Erythroblast (primary cell): Measurements from ENCODE around the gene CANX.
"Not testable (repeated sequence)": the region's sequence is repeated elsewhere in the genome, so short reads cannot be mapped to it uniquely, and the experiment has no call there.

Source experiments
- DNase-seq, 2 experiments: peaks; one replicate each; lab custom pipeline; 2025; lab: John Stamatoyannopoulos, UW
- GATA1 ChIP-seq: IDR thresholded peaks from 2 replicates; pipeline ENCODE4 v1.6.1; 2011; ENCODE audit warnings: low read depth, mild to moderate bottlenecking, control low read depth, low read length, moderate library complexity
- POLR2A ChIP-seq: IDR thresholded peaks from 2 replicates; pipeline ENCODE4 v1.6.1; 2011; ENCODE audit warnings: mild to moderate bottlenecking, low read length

CANX gene

DNA sequence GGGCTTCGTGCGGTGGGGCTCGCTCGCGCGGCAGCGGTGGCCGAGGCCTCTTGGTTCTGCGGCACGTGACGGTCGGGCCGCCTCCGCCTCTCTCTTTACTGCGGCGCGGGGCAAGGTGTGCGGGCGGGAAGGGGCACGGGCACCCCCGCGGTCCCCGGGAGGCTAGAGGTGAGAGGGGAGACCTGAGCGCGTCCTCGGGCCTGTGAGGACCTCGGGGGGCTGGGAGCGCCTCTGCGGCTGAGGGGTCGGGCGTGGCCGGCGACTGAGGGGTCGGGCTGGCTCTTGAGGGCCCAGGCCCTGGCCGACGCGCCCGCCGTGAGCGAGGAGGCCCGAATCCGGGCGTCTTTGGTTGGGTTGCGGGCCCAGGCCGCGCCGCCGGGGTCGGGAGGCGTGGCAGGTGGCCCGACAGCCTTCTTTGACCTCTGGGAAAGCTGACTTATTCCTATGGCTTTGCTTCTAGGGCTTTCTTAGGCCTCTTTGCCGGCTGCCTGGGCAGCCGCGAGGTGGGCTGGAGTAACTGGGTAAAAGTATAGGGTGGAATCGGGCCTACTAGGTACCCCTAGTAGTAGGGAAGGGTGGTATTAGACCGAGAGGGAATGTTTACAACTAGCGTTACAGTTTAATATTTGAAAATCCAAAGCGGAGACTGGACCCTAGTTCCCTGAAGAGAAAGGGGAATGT, at the start of gene CANX:
TSS of gene CANX (plus strand) at position 33 of the 681 bp plus-strand sequence. CDS start 6,715 bp downstream, outside the sequence.
- no peak for DNase-seq
- TF ChIP-seq GATA1 (no peak), POLR2A (peak; percentile 66)

DNA sequence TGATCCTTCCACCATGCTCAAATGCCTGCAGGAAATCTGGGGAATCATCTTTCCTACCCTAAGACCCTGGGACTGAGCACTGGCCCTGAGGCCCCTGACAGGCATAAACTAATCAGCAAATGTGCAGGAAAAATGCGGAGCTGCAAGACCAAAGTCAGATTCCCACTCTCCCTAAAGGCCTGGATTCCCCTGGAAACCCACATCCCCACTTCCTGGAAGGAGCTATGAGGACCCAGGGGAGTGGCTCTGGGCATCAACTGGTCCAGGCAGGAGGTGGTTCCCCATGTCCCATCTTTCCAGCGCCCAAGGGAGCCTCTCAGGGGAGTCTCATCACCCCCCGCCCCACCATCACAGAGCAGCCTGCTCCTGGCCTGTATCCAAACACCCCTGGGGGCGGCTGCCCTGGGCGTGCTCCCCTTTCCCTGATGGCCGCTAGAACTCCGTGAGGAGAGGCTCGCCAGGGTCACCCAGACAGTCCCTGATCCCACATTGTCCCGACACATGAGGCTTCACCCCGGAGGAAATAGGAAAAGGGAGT, 49.5 kb upstream of the CANX start:
- DNase-seq = not testable (repeated sequence)

GRCh38 chr5:179650245-179650644, 48.5 kb upstream of the CANX start:
- DNase-seq = not testable (repeated sequence)

GRCh38 chr5:179653135-179653534, 45.6 kb upstream of the CANX start:
- not testable (repeated sequence) for DNase-seq

DNA sequence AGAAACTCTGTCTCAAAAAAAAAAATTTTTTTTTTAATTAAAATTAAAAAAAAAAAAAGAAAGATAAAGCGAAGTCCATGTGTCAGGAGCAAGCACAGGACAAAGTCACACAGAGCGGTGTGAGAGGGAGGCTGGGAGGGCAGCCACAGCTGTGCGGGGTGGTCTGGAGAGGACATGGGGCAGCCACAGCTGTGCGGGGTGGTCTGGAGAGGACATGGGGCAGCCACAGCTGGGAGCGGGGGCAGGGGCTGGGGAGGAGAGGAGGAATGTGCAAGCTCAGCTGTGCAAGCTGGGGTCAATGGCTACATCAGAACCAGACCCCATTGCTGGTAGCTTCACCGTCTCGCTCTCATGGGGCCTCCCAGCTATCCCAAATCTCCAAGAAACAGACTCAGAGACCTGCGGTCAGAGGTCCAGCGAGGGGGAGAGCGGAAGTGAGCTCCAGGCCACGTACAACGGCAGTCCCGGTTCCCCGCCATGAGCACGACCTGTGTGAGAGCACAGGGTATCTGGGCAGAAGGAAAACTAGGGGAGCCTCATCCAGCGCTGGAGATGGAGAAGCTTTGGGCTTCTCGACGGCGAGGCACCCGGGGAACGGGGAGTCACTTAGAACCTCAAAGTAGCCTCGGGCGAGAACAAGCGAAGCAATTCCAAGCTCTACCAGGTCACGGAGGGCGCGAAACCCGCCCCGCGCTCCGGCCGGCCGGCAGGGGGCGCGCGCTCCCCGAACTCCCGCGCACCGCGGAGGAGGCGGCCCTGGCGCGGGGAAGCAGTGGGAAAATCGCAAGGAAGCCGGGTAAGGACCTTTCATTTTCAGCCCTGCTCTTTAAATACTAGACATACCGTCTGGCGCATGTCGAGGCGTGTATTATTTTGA, 41.2 kb upstream of the CANX start:
- not testable (repeated sequence) for DNase-seq

- peak; percentile 22 to 40 for DNase-seq
Observed at GRCh38 chr5:179658179-179658856, 40.4 kb upstream of the CANX start.

DNA sequence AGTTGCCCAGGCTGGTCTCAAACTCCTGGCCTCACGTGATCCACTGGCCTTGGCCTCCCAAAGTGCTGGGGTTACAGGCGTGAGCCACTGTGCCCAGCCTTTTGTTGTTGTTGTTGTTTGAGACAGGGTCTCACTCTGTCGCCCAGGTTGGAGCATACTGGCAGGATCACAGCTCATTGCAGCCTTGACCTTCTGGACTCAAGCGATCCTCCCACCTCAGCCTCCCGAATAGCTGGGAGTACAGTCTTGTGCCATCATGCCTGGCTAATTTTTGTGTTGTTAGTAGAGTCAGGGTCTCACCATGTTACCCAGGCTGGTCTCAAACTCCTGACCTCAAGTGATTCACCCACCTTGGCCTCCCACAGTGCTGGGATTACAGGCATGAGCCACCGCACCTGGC, 37.1 kb upstream of the CANX start:
- not testable (repeated sequence) for DNase-seq

DNA sequence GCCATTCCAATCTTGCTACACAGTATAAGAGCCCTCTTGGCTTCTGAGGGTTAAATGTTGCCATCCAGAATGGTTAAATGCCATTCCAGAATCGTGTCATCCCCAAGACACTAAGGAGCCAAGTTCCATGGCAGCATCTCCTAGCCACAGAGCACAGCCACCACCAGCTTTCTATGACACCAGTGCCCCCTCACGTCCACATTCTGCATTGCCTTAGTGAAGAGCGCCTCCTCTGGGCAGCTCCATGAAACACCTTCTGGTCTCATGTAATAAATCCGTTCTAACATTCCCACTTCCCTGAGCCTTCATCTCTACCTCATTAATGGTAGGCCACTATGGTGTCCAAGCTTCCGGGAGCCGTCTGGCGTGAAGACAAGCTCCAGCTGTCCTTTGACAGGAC, 30.4 kb upstream of the CANX start:
- no peak for TF ChIP-seq GATA1
- no peak for TF ChIP-seq POLR2A

GRCh38 chr5:179678223-179679013, 20.3 kb upstream of the CANX start:
- TF ChIP-seq POLR2A (peak; percentile 98), GATA1 (no peak)

More for the DNA sequence above, 30.4 kb upstream of the CANX start:
- peak; percentile 81 to 83 for DNase-seq

GRCh38 chr5:179679014-179679674, 19.6 kb upstream of the CANX start:
- DNase-seq = peak; percentile 89 to 91
- TF ChIP-seq GATA1 (no peak), POLR2A (no peak)

More at GRCh38 chr5:179678223-179679013, 20.3 kb upstream of the CANX start:
- peak; percentile 97 to 98 for DNase-seq

- no peak for DNase-seq
Observed at GRCh38 chr5:179680014-179680779, 18.6 kb upstream of the CANX start.

DNA sequence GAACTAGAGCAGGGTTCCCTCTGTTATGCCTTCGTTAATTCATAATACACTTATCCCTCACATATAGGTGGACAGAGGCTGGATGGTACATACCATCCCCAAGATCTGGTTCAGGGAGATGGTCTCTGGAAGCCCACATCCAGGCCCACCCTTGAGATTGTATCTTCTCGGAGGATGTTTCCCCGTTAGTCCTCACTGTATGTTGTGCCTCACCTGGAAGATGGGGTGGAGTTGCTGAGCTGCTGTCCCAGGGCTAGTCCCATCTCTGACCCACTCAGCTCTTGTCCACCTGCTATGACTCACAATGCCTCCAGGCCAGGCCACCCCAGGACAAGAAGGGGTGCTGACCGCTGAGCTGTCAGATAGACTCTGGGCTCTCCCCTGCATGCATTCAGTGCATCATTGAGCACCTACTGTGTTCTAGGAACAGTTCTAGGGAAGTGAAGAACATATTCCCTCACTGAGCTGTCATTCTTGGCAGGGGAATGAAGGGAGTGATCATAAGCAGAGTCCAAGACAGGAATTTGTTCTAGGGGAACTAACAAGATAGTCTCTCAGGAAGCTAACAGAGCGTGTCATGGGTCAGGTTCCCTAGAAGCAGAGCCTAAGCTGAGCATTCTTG, 17.9 kb upstream of the CANX start, which contains the start of gene CBY3:
TSS of gene CBY3 (minus strand) at position 255 of the 622 bp plus-strand sequence. CDS start at position 139, 116 bp downstream.
- TF ChIP-seq GATA1 (no peak), POLR2A (no peak)
- no peak for DNase-seq

More at GRCh38 chr5:179680014-179680779, 18.6 kb upstream of the CANX start:
- no peak for TF ChIP-seq GATA1
- no peak for TF ChIP-seq POLR2A

- not testable (repeated sequence) for DNase-seq
Observed at GRCh38 chr5:179689212-179689611, 9.6 kb upstream of the CANX start.
